ENCODE results near the gene REPS1. TPM values are rescaled to one million over a fixed set of nuclear protein-coding genes. Genes with fewer than 3 reads are reported as not detected.

The REPS1 gene
- total RNA-seq, 4 donors from 2014 or later, result 33.5 to 74.4 (median 48.6) TPM

GRCh38 chr6:138986578-138986977 lies 1.5 kb downstream of the REPS1 start:
- DNase-seq, result no peak
- peaks cover 7 to 56% (median 32%) of the 10 kb centered on the region in 4 donors for H3K4me1 ChIP-seq
- intact Hi-C loops (cut with DNase I; ENCODE audit: low total_unique reads) (loop anchor here (5.0 kb wide), 1 partner anchor 169 kb away; no protein-coding TSS in a partner anchor), in situ Hi-C loops (cut with MboI; ENCODE audit: low pct_ligation_motif_present in 1 of 4, low pct_unique_long_range_greater_than_20kb in 1 of 4, low sequenced_read_pairs in 3 of 4) (loop anchor here in 2 of 4 donors (5.0 to 10.0 kb wide), 2 partner anchors 169 to 172 kb away; no protein-coding TSS in a partner anchor)
- peak overlapping the region in 3 of 4 donors; percentile 89 to 97 (median 91) for H3K27ac ChIP-seq
- H3K9me3 ChIP-seq, result no peaks in the 10 kb centered on the region
- 3 to 4% methylated on average over 3 of the region's 3 CpGs for WGBS, 2 donors (ENCODE audit: low coverage in 1 of 2)
- H3K36me3 ChIP-seq, result no peaks in the 10 kb centered on the region
- H3K4me3 ChIP-seq, result peak overlapping the region; percentile 79 to 94 (median 86)
- H3K27me3 ChIP-seq, result no peaks in the 10 kb centered on the region
- no peak for TF ChIP-seq POLR2A (IDR thresholded peaks at IDR 0.05)
- TF ChIP-seq, protein P1, sequence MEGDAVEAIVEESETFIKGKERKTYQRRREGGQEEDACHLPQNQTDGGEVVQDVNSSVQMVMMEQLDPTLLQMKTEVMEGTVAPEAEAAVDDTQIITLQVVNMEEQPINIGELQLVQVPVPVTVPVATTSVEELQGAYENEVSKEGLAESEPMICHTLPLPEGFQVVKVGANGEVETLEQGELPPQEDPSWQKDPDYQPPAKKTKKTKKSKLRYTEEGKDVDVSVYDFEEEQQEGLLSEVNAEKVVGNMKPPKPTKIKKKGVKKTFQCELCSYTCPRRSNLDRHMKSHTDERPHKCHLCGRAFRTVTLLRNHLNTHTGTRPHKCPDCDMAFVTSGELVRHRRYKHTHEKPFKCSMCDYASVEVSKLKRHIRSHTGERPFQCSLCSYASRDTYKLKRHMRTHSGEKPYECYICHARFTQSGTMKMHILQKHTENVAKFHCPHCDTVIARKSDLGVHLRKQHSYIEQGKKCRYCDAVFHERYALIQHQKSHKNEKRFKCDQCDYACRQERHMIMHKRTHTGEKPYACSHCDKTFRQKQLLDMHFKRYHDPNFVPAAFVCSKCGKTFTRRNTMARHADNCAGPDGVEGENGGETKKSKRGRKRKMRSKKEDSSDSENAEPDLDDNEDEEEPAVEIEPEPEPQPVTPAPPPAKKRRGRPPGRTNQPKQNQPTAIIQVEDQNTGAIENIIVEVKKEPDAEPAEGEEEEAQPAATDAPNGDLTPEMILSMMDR (IDR thresholded peaks at IDR 0.05), result no peak
- TF ChIP-seq POLR2AphosphoS5 (IDR thresholded peaks at IDR 0.05), result no peak
- no peak for TF ChIP-seq EP300 (IDR thresholded peaks at IDR 0.05; ENCODE audit: low read depth)

DNA sequence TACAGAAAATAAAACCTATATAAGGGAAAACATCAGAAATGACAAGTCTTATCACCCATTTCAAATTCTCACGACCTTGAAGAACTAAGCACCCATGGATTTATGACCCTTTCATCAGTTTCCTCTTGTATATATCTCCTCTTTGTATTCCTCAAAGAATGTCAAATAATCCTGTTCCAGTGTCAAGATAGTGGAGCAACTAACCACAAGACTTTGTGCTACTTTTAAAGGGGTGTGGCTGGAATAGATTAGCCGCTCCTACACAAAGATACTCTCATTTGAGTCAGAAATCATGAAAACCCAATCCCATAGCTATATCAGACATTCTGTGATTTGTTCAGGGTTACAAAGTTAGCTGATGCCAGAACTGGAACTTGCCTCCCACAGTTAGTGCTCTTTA lies 6.6 kb downstream of the REPS1 start:
- in situ Hi-C loops (cut with MboI; ENCODE audit: low pct_ligation_motif_present in 1 of 4, low pct_unique_long_range_greater_than_20kb in 1 of 4, low sequenced_read_pairs in 3 of 4), result loop anchor here in 1 of 4 donors (10.0 kb wide), 1 partner anchor 167 kb away; no protein-coding TSS in a partner anchor
- H3K4me1 ChIP-seq, result peaks cover 0 to 42% (median 23%) of the 10 kb centered on the region in 4 donors

GRCh38 chr6:138979813-138980668 lies 8.0 kb downstream of the REPS1 start:
- Histone ChIP-seq H3K4me3 (no peak overlapping the region), H3K27ac (no peak overlapping the region), H3K27me3 (no peaks in the 10 kb centered on the region), H3K4me1 (peaks cover 0 to 28% (median 13%) of the 10 kb centered on the region in 4 donors), H3K9me3 (no peaks in the 10 kb centered on the region), H3K36me3 (no peaks in the 10 kb centered on the region)
- TF ChIP-seq EP300 (IDR thresholded peaks at IDR 0.05; ENCODE audit: low read depth) (no peak), POLR2A (IDR thresholded peaks at IDR 0.05) (no peak), POLR2AphosphoS5 (IDR thresholded peaks at IDR 0.05) (no peak)
- TF ChIP-seq, protein P1 (IDR thresholded peaks at IDR 0.05), result no peak
- 93 to 96% methylated on average over 5 of the region's 5 CpGs for WGBS, 2 donors (ENCODE audit: low coverage in 1 of 2)
- in situ Hi-C loops (cut with MboI; ENCODE audit: low pct_ligation_motif_present in 1 of 4, low pct_unique_long_range_greater_than_20kb in 1 of 4, low sequenced_read_pairs in 3 of 4), result loop anchor here in 1 of 4 donors (10.0 kb wide), 1 partner anchor 165 kb away; no protein-coding TSS in a partner anchor
- no peak for DNase-seq
- intact Hi-C loops (cut with DNase I; ENCODE audit: low total_unique reads), result no loop called here

More for the DNA sequence above, 6.6 kb downstream of the REPS1 start:
- intact Hi-C loops (cut with DNase I; ENCODE audit: low total_unique reads), result no loop called here
- DNase-seq, result no peak
- 75 to 83% methylated on average over 2 of the region's 2 CpGs for WGBS, 2 donors (ENCODE audit: low coverage in 1 of 2)
- H3K27me3 ChIP-seq, result no peaks in the 10 kb centered on the region
- no peak overlapping the region for H3K27ac ChIP-seq
- TF ChIP-seq, protein P1 (IDR thresholded peaks at IDR 0.05), result no peak
- no peak for TF ChIP-seq POLR2AphosphoS5 (IDR thresholded peaks at IDR 0.05)
- TF ChIP-seq POLR2A (IDR thresholded peaks at IDR 0.05), result no peak
- TF ChIP-seq EP300 (IDR thresholded peaks at IDR 0.05; ENCODE audit: low read depth), result no peak
- H3K4me3 ChIP-seq, result no peak overlapping the region
- H3K9me3 ChIP-seq, result no peaks in the 10 kb centered on the region
- no peaks in the 10 kb centered on the region for H3K36me3 ChIP-seq

- Histone ChIP-seq H3K36me3 (no peaks in the 10 kb centered on the region), H3K27ac (no peak overlapping the region), H3K9me3 (no peaks in the 10 kb centered on the region), H3K4me1 (peaks cover 0 to 24% (median 11%) of the 10 kb centered on the region in 4 donors), H3K27me3 (no peaks in the 10 kb centered on the region), H3K4me3 (no peak overlapping the region)
- 86 to 100% methylated on average over 2 of the region's 2 CpGs for WGBS, 2 donors (ENCODE audit: low coverage in 1 of 2)
- in situ Hi-C loops (cut with MboI; ENCODE audit: low pct_ligation_motif_present in 1 of 4, low pct_unique_long_range_greater_than_20kb in 1 of 4, low sequenced_read_pairs in 3 of 4), result no loop called here
- DNase-seq, result no peak
- TF ChIP-seq, protein P1 (IDR thresholded peaks at IDR 0.05), result no peak
- TF ChIP-seq EP300 (IDR thresholded peaks at IDR 0.05; ENCODE audit: low read depth) (no peak), POLR2AphosphoS5 (IDR thresholded peaks at IDR 0.05) (no peak), POLR2A (IDR thresholded peaks at IDR 0.05) (no peak)
- intact Hi-C loops (cut with DNase I; ENCODE audit: low total_unique reads), result no loop called here
These were observed 8.7 kb downstream of the REPS1 start for GRCh38 chr6:138979365-138979764.

Measured in transverse colon (tissue), 4 donors.